ENCODE results near the gene PAX5. TPM values are rescaled to one million over a fixed set of nuclear protein-coding genes. Genes with fewer than 3 reads are reported as not detected.
"Not testable (repeated sequence)": the region's sequence is repeated elsewhere in the genome, so short reads cannot be mapped to it uniquely, and the experiment has no call there.

The PAX5 gene
- total RNA-seq, 1 donor from 2014 or later: not detected

DNA sequence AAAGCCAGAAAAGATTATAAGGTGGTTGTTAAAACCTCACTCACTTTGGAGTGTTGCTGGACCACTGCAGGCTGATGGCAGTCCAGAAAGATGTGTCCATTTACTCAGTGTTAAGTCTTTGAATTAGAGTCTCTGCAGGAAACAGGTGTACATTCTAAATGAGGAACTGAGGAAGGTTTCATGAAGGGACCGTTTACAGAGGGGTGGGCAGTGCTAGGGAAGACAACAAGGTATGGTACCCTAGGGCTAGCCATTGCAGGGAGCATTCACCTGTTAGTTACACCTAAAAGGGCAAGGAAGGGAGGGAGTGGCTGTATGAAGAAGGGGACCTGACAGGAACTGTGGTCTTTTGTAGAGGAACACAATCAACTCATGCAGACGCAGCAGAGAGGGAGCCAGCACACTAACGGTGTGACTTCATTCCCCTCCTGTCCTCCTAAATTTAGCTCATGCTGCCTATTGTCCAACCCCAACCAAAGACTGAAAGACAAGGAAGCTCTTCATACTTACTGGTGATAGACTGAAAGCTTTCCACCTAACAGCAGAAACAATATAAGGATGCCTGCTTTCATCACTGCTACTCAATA is 32.2 kb upstream of the PAX5 start:
- intact Hi-C loops (cut with DNase I): no loop called here
- DNase-seq (ENCODE audit: low spot score in 2 of 2): no peak

DNA sequence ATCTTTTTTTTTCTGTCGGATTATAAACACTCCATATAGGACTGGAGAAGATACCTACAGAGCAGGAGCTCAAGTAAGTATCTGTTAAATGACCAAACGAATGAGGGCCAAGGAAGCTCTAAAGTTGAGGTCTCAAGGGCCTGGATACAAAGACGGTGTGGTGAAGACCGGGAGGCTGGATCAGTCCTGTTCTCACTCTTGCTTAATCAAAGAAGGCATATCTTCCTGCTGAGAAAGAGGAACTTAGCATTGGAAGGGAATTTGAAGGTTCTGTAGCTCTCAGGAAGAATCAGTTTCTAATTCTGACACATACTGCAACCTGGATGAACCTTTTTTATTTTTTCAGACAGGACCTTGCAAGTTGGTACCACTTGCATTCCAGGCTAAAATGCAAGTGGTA is 28.3 kb upstream of the PAX5 start:
- Histone ChIP-seq H3K36me3 (no peaks in the 10 kb centered on the region), H3K27me3 (no peaks in the 10 kb centered on the region), H3K27ac (no peak overlapping the region), H3K9me3 (no peaks in the 10 kb centered on the region), H3K4me1 (no peaks in the 10 kb centered on the region), H3K4me3 (no peak overlapping the region)
- TF ChIP-seq CTCF (IDR thresholded peaks at IDR 0.05): no peak
- intact Hi-C loops (cut with DNase I): no loop called here
- DNase-seq (ENCODE audit: low spot score in 2 of 2): no peak

More for the DNA sequence above, 32.2 kb upstream of the PAX5 start:
- Histone ChIP-seq H3K9me3 (no peaks in the 10 kb centered on the region), H3K36me3 (no peaks in the 10 kb centered on the region), H3K27me3 (no peaks in the 10 kb centered on the region), H3K27ac (no peak overlapping the region), H3K4me3 (no peak overlapping the region), H3K4me1 (no peaks in the 10 kb centered on the region)
- no peak for TF ChIP-seq CTCF (IDR thresholded peaks at IDR 0.05)

DNA sequence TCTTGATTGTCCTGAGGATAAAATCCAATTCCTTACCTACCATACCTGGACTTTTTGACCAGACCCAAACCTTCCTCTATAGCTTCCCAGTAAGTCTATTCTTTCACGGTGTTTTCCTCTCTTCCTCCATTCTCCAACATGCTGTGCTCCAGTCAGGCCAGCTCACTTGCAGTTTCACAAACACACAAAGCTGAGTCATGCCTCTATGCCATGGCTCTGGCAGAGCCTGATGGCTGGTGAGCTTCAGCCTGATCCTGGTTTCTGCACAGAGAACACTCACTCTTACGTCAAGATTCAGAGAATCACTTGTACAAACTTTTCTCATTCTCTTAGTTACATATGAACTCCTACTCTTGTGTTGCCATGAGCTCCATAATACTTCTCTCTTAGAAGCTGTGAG is 27.7 kb upstream of the PAX5 start:
- intact Hi-C loops (cut with DNase I): no loop called here
- Histone ChIP-seq H3K36me3 (no peaks in the 10 kb centered on the region), H3K9me3 (no peaks in the 10 kb centered on the region), H3K4me1 (no peaks in the 10 kb centered on the region), H3K27me3 (no peaks in the 10 kb centered on the region), H3K4me3 (no peak overlapping the region), H3K27ac (no peak overlapping the region)
- no peak for DNase-seq (ENCODE audit: low spot score in 2 of 2)
- TF ChIP-seq CTCF (IDR thresholded peaks at IDR 0.05): no peak

DNA sequence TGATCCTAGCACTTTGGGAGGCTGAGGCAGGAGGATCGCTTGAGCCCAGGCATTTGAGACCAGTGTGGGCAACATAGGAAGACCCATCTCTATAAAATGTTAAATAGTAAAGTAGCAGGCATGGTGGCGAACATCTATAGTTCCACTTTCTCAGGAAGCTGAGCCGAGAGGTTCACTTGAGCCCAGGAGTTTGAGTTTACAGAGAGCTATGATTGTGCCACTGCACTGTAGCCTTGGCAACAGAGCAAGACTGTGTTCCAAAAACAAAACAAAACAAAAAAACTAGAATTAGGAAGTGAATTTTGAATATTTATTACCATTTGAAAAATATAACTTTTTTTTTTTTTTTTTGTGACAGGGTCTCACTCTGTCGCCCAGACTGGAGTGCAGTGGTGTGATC is 26.8 kb upstream of the PAX5 start:
- H3K27me3 ChIP-seq: no peaks in the 10 kb centered on the region
- intact Hi-C loops (cut with DNase I): no loop called here

DNA sequence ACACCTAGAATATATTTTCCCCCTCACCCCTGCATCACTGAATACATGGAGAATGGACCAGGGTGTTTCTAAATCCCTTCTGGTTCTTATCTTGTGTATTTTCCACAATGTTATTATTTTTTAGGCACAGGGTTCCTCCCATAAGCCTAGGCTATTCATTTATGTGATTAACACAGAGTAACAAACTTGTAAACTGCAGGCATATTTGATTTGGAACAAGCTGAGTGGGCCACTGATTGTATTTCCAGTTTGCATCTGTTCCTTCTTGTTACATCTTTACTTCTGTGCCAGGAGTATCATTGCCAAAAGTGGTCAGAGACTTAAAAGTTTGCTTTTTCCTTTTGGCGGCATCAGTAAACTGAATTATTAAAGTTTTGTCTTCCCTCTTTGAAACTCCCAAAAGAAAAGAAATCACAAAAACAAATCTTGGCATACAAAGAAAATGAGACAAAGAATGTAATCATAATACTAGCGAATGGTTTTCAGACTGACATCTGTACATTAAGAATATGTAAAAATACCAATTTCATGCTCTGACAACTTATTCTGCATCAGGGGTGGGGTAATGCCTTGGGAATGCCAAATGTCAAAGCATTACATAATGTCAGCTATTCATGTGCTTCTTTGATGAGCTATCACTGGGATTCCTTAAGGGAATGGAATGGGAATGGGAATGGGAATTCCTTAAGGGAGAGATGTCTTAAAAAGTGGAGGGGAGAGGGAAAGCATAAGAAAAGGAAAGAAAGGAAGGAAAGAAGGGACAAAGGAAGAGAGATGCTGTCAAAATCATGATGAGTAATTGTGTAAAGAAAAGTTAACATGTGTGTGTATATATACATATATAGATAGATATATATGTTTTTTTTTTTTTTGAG is 22.2 kb upstream of the PAX5 start:
- Histone ChIP-seq H3K36me3 (no peaks in the 10 kb centered on the region), H3K4me1 (no peaks in the 10 kb centered on the region), H3K4me3 (no peak overlapping the region), H3K9me3 (no peaks in the 10 kb centered on the region), H3K27me3 (no peaks in the 10 kb centered on the region), H3K27ac (no peak overlapping the region)
- intact Hi-C loops (cut with DNase I): no loop called here
- no peak for DNase-seq (ENCODE audit: low spot score in 2 of 2)
- no peak for TF ChIP-seq CTCF (IDR thresholded peaks at IDR 0.05)

More for the DNA sequence above, 26.8 kb upstream of the PAX5 start:
- no peaks in the 10 kb centered on the region for H3K4me1 ChIP-seq
- H3K27ac ChIP-seq: no peak overlapping the region
- no peak for TF ChIP-seq CTCF (IDR thresholded peaks at IDR 0.05)
- no peaks in the 10 kb centered on the region for H3K9me3 ChIP-seq
- H3K36me3 ChIP-seq: no peaks in the 10 kb centered on the region
- H3K4me3 ChIP-seq: no peak overlapping the region
- no peak for DNase-seq (ENCODE audit: low spot score in 2 of 2)

GRCh38 chr9:37054363-37054720 is 20.3 kb upstream of the PAX5 start:
- DNase-seq (ENCODE audit: low spot score in 2 of 2); H3K27me3 ChIP-seq; H3K4me3 ChIP-seq; H3K4me1 ChIP-seq; H3K9me3 ChIP-seq; intact Hi-C loops (cut with DNase I); H3K27ac ChIP-seq; H3K36me3 ChIP-seq: not testable (repeated sequence)

Measured in ascending aorta (tissue), 2 donors.